Ascending aorta (tissue), 2 donors: Measurements from ENCODE around the gene NCK2. TPM values are rescaled to one million over a fixed set of nuclear protein-coding genes. Genes with fewer than 3 reads are reported as not detected.
A peak's percentile ranks its signal among the peaks of the same experiment; 100 is the strongest.

Experiments used
- DNase-seq, 2 donors: peaks; one replicate each; pipeline ENCODE4 v3.0.0-alpha.2; 2019; ENCODE audit warnings: low spot score in 2 of 2
- H3K27ac ChIP-seq, 2 donors: fragments of 200-600 bp; sonication (generic); one replicate each; pipeline ENCODE4 v1.5.1; 2016 to 2017; ENCODE audit warnings: mild to moderate bottlenecking in 1 of 2
- H3K27me3 ChIP-seq: fragments of 200-600 bp; sonication (generic); one replicate; pipeline ENCODE4 v1.5.1; 2017
- H3K36me3 ChIP-seq, 2 donors: fragments of 200-600 bp; sonication (generic); one replicate each; pipeline ENCODE4 v1.5.1; 2016
- H3K4me1 ChIP-seq, 2 donors: fragments of 200-600 bp; sonication (generic); one replicate each; pipeline ENCODE4 v1.5.1; 2016 to 2017; ENCODE audit warnings: mild to moderate bottlenecking in 1 of 2
- H3K4me3 ChIP-seq, 2 donors: fragments of 200-600 bp; sonication (generic); one replicate each; pipeline ENCODE4 v1.5.1; 2016 to 2017; ENCODE audit warnings: mild to moderate bottlenecking in 1 of 2
- H3K9me3 ChIP-seq, 2 donors: fragments of 200-600 bp; sonication (generic); one replicate each; pipeline ENCODE4 v1.5.1; 2016
- CTCF ChIP-seq, 3 experiments: fragments of 200-600 bp in 2 of 3; fragments of 450-650 bp in 1 of 3; sonication (generic) in 2 of 3; IDR thresholded peaks; one replicate each; pipeline ENCODE4 v1.5.1; 2016 to 2019; ENCODE audit warnings: antibody characterized with exemption in 3 of 3, mild to moderate bottlenecking in 1 of 3, moderate library complexity in 1 of 3
- intact Hi-C: fragments of 100-400 bp; cut with DNase I; formaldehyde crosslinking; loops from one replicate; pipeline ENCODE4 v1.15.1; 2023
- total RNA-seq: library from RNA; depleted of rRNA; stranded (reverse); fragments of >200 nt; gene quantifications from one replicate; pipeline ENCODE4 v1.1.0, GENCODE V29; 2016

The NCK2 gene
- total RNA-seq, 1 donor from 2014 or later, result 57.6 TPM

GRCh38 chr2:105887256-105887655 is 142.5 kb downstream of the NCK2 start:
- intact Hi-C loops, result loop anchor here (5.0 to 10.0 kb wide), 4 partner anchors 95 to 310 kb away; partner anchors contain the start of gene UXS1
- DNase-seq, result no peak
- Histone ChIP-seq H3K27ac (peak overlapping the region; percentile 65 to 69), H3K36me3 (no peaks in the 10 kb centered on the region), H3K4me3 (no peak overlapping the region), H3K27me3 (no peaks in the 10 kb centered on the region), H3K4me1 (peaks cover 0 to 54% of the 10 kb centered on the region in 2 donors), H3K9me3 (peaks cover 0 to 3% of the 10 kb centered on the region in 2 donors)
- no peak for TF ChIP-seq CTCF (IDR thresholded peaks at IDR 0.05)

GRCh38 chr2:105888625-105889024 is 143.9 kb downstream of the NCK2 start:
- peaks cover 0 to 45% of the 10 kb centered on the region in 2 donors for H3K4me1 ChIP-seq

GRCh38 chr2:105889046-105889445 is 144.3 kb downstream of the NCK2 start:
- no peak overlapping the region for H3K4me3 ChIP-seq
- no peak for TF ChIP-seq CTCF (IDR thresholded peaks at IDR 0.05)
- H3K36me3 ChIP-seq, result peaks cover 7 to 14% of the 10 kb centered on the region in 2 donors
- H3K9me3 ChIP-seq, result peaks cover 0 to 3% of the 10 kb centered on the region in 2 donors
- intact Hi-C loops, result loop anchor here (5.0 to 10.0 kb wide), 4 partner anchors 97 to 312 kb away; partner anchors contain the start of gene UXS1
- no peak for DNase-seq
- peaks cover 0 to 41% of the 10 kb centered on the region in 2 donors for H3K4me1 ChIP-seq
- no peaks in the 10 kb centered on the region for H3K27me3 ChIP-seq
- H3K27ac ChIP-seq, result peak overlapping the region; percentile 65 to 69

More at GRCh38 chr2:105888625-105889024, 143.9 kb downstream of the NCK2 start:
- peak overlapping the region; percentile 65 to 69 for H3K27ac ChIP-seq
- intact Hi-C loops, result loop anchor here (5.0 to 10.0 kb wide), 4 partner anchors 96 to 311 kb away; partner anchors contain the start of gene UXS1
- peaks cover 0 to 3% of the 10 kb centered on the region in 2 donors for H3K9me3 ChIP-seq
- TF ChIP-seq CTCF (IDR thresholded peaks at IDR 0.05), result no peak
- no peak overlapping the region for H3K4me3 ChIP-seq
- no peaks in the 10 kb centered on the region for H3K27me3 ChIP-seq
- peaks cover 7 to 10% of the 10 kb centered on the region in 2 donors for H3K36me3 ChIP-seq
- DNase-seq, result no peak

GRCh38 chr2:105890111-105890510 is 145.4 kb downstream of the NCK2 start:
- DNase-seq, result no peak
- Histone ChIP-seq H3K4me3 (no peak overlapping the region), H3K9me3 (peaks cover 0 to 3% of the 10 kb centered on the region in 2 donors), H3K36me3 (peaks cover 7 to 20% of the 10 kb centered on the region in 2 donors), H3K4me1 (peaks cover 0 to 30% of the 10 kb centered on the region in 2 donors), H3K27me3 (no peaks in the 10 kb centered on the region), H3K27ac (no peak overlapping the region)
- intact Hi-C loops, result no loop called here
- TF ChIP-seq CTCF (IDR thresholded peaks at IDR 0.05), result no peak

- peaks cover 0 to 27% of the 10 kb centered on the region in 2 donors for H3K4me1 ChIP-seq
- H3K4me3 ChIP-seq, result no peak overlapping the region
- intact Hi-C loops, result no loop called here
- DNase-seq, result no peak
- H3K27me3 ChIP-seq, result no peaks in the 10 kb centered on the region
- H3K9me3 ChIP-seq, result peaks cover 0 to 3% of the 10 kb centered on the region in 2 donors
- peaks cover 7 to 20% of the 10 kb centered on the region in 2 donors for H3K36me3 ChIP-seq
- no peak for TF ChIP-seq CTCF (IDR thresholded peaks at IDR 0.05)
- H3K27ac ChIP-seq, result no peak overlapping the region
Observed at GRCh38 chr2:105890856-105891255, 146.1 kb downstream of the NCK2 start.
